ENCODE results near the gene RNF111. TPM values are rescaled to one million over a fixed set of nuclear protein-coding genes. Genes with fewer than 3 reads are reported as not detected.

RNF111 gene
- total and polyA plus RNA-seq, 5 donors from 2014 or later, result 17.2 to 58.2 (median 19.8) TPM

DNA sequence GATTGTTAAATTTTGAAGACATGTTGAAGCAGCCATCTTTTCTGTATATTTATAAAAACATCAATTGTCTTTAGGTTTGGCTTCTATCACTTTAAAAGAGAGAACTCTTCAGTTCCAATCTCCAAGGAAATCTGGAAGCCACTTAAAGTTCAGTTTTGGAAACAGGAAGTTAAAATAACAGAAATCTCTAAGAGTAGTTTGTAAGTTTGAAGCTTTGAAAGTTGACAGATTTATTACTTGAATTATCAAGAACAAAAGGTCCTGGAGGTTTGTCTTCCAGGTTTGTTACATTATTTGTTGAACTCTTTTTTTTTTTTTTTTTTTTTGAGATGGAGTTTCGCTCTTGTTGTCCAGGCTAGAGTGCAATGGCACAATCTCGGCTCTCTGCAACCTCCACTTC is 30.0 kb downstream of the RNF111 start:
- Histone ChIP-seq H3K4me3 (ENCODE audit: low read depth, low read length) (no peak overlapping the region), H3K9me3 (ENCODE audit: control insufficient read depth in 2 of 2, low read length in 2 of 2) (no peaks in the 10 kb centered on the region), H3K27me3 (ENCODE audit: control insufficient read depth, insufficient read depth, low read length) (no peaks in the 10 kb centered on the region), H3K27ac (ENCODE audit: insufficient read depth, low read length, poor library complexity, severe bottlenecking) (no peak overlapping the region), H3K36me3 (ENCODE audit: control insufficient read depth, insufficient read depth, low read length) (peaks cover 17% of the 10 kb centered on the region), H3K4me1 (ENCODE audit: control insufficient read depth, insufficient read depth, low read length, poor library complexity, severe bottlenecking) (no peaks in the 10 kb centered on the region)
- ATAC-seq (ENCODE audit: low read depth in 2 of 2) (no peak), DNase-seq (no peak)
- Mint-ChIP-seq H3K36me3 (peaks cover 14% of the 10 kb centered on the region), H3K27me3 (no peaks in the 10 kb centered on the region), H3K27ac (no peak overlapping the region), H3K4me3 (no peak overlapping the region), H3K9me3 (no peaks in the 10 kb centered on the region), H3K4me1 (peaks cover 21 to 43% (median 39%) of the 10 kb centered on the region in 4 donors)

DNA sequence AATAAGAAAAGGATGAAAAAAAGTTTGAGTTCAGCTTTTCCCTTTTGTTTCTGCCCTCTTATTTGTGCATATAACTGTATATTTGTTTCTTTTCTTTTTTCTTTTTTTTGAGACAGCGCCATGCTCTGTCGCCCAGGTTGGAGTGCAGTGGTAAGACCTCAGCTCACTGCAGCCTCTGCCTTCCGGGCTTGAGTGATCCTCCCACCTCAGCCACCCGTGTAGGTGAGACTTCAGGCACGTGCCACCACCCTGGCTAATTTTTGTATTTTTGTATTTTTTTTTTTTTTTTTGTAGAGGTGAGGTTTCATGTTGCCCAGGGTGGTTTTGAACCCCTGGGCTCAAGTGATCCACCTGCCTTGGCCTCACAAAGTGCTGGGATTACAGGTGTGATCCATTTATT is 31.4 kb downstream of the RNF111 start:
- no peaks in the 10 kb centered on the region for H3K9me3 ChIP-seq (ENCODE audit: control insufficient read depth in 2 of 2, low read length in 2 of 2)
- no peak overlapping the region for H3K27ac Mint-ChIP-seq
- H3K4me3 ChIP-seq (ENCODE audit: low read depth, low read length), result no peak overlapping the region
- peaks cover 18% of the 10 kb centered on the region for H3K36me3 Mint-ChIP-seq
- no peaks in the 10 kb centered on the region for H3K4me1 ChIP-seq (ENCODE audit: control insufficient read depth, insufficient read depth, low read length, poor library complexity, severe bottlenecking)
- no peaks in the 10 kb centered on the region for H3K27me3 Mint-ChIP-seq
- no peak overlapping the region for H3K27ac ChIP-seq (ENCODE audit: insufficient read depth, low read length, poor library complexity, severe bottlenecking)
- no peaks in the 10 kb centered on the region for H3K27me3 ChIP-seq (ENCODE audit: control insufficient read depth, insufficient read depth, low read length)
- DNase-seq, result no peak
- no peaks in the 10 kb centered on the region for H3K9me3 Mint-ChIP-seq
- no peak for ATAC-seq (ENCODE audit: low read depth in 2 of 2)
- peaks cover 20% of the 10 kb centered on the region for H3K36me3 ChIP-seq (ENCODE audit: control insufficient read depth, insufficient read depth, low read length)
- no peak overlapping the region for H3K4me3 Mint-ChIP-seq
- H3K4me1 Mint-ChIP-seq, result peaks cover 24 to 47% (median 40%) of the 10 kb centered on the region in 4 donors

GRCh38 chr15:59020322-59020721 is 32.9 kb downstream of the RNF111 start:
- ATAC-seq (ENCODE audit: low read depth in 2 of 2), result no peak

GRCh38 chr15:59022188-59022587 is 34.7 kb downstream of the RNF111 start:
- Histone ChIP-seq H3K36me3 (ENCODE audit: control insufficient read depth, insufficient read depth, low read length) (peaks cover 22% of the 10 kb centered on the region), H3K27ac (ENCODE audit: insufficient read depth, low read length, poor library complexity, severe bottlenecking) (no peak overlapping the region), H3K4me3 (ENCODE audit: low read depth, low read length) (no peak overlapping the region), H3K4me1 (ENCODE audit: control insufficient read depth, insufficient read depth, low read length, poor library complexity, severe bottlenecking) (no peaks in the 10 kb centered on the region), H3K9me3 (ENCODE audit: control insufficient read depth in 2 of 2, low read length in 2 of 2) (no peaks in the 10 kb centered on the region), H3K27me3 (ENCODE audit: control insufficient read depth, insufficient read depth, low read length) (no peaks in the 10 kb centered on the region)
- no peak for ATAC-seq (ENCODE audit: low read depth in 2 of 2)
- no peak for DNase-seq
- Mint-ChIP-seq H3K4me3 (no peak overlapping the region), H3K4me1 (peaks cover 31 to 51% (median 39%) of the 10 kb centered on the region in 4 donors), H3K27me3 (no peaks in the 10 kb centered on the region), H3K36me3 (peaks cover 23% of the 10 kb centered on the region), H3K9me3 (no peaks in the 10 kb centered on the region), H3K27ac (no peak overlapping the region)

More at GRCh38 chr15:59020322-59020721, 32.9 kb downstream of the RNF111 start:
- Histone ChIP-seq H3K4me3 (ENCODE audit: low read depth, low read length) (no peak overlapping the region), H3K27me3 (ENCODE audit: control insufficient read depth, insufficient read depth, low read length) (no peaks in the 10 kb centered on the region), H3K27ac (ENCODE audit: insufficient read depth, low read length, poor library complexity, severe bottlenecking) (no peak overlapping the region), H3K9me3 (ENCODE audit: control insufficient read depth in 2 of 2, low read length in 2 of 2) (no peaks in the 10 kb centered on the region), H3K4me1 (ENCODE audit: control insufficient read depth, insufficient read depth, low read length, poor library complexity, severe bottlenecking) (no peaks in the 10 kb centered on the region), H3K36me3 (ENCODE audit: control insufficient read depth, insufficient read depth, low read length) (peaks cover 23% of the 10 kb centered on the region)
- Mint-ChIP-seq H3K27ac (no peak overlapping the region), H3K9me3 (no peaks in the 10 kb centered on the region), H3K4me3 (no peak overlapping the region), H3K36me3 (peaks cover 26% of the 10 kb centered on the region), H3K27me3 (no peaks in the 10 kb centered on the region), H3K4me1 (peaks cover 31 to 49% (median 44%) of the 10 kb centered on the region in 4 donors)
- DNase-seq, result no peak

- DNase-seq (no peak), ATAC-seq (ENCODE audit: low read depth in 2 of 2) (no peak)
- no peak overlapping the region for H3K27ac ChIP-seq (ENCODE audit: insufficient read depth, low read length, poor library complexity, severe bottlenecking)
- no peak overlapping the region for H3K27ac Mint-ChIP-seq
- no peaks in the 10 kb centered on the region for H3K9me3 Mint-ChIP-seq
- H3K4me3 Mint-ChIP-seq, result no peak overlapping the region
- H3K27me3 ChIP-seq (ENCODE audit: control insufficient read depth, insufficient read depth, low read length), result no peaks in the 10 kb centered on the region
- H3K4me3 ChIP-seq (ENCODE audit: low read depth, low read length), result no peak overlapping the region
- H3K36me3 ChIP-seq (ENCODE audit: control insufficient read depth, insufficient read depth, low read length), result peaks cover 26% of the 10 kb centered on the region
- no peaks in the 10 kb centered on the region for H3K4me1 ChIP-seq (ENCODE audit: control insufficient read depth, insufficient read depth, low read length, poor library complexity, severe bottlenecking)
- H3K36me3 Mint-ChIP-seq, result peaks cover 32% of the 10 kb centered on the region
- H3K9me3 ChIP-seq (ENCODE audit: control insufficient read depth in 2 of 2, low read length in 2 of 2), result no peaks in the 10 kb centered on the region
- no peaks in the 10 kb centered on the region for H3K27me3 Mint-ChIP-seq
- peaks cover 43 to 60% (median 49%) of the 10 kb centered on the region in 4 donors for H3K4me1 Mint-ChIP-seq
Measured at GRCh38 chr15:59026207-59026606, 38.7 kb downstream of the RNF111 start.

DNA sequence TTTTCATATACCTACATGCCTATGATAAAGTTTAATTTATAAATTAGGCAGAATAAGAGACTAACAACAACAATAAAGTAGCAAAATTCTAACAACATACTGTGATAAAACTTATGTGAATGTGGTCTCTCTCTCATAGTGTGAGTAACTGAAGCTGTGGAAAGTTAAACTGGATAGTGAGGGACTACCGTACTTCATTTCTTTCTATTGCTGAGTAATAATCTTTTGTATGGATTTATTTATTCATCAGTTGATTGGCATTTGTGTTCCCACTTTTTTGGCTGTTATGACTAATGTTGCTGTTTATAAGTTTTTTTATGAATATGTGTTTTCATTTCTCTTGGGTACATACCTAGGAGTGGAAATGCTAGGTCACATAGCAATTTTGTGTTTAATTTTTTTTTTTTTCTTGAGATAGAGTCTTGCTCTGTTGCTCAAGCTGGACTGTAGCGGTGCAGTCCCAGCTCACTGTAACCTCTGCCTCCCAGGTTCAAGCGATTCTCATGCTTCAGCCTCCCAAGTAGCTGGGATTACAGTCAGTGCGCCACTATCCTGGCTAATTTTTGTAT is 41.0 kb downstream of the RNF111 start:
- Mint-ChIP-seq H3K27ac (peak overlapping the region in 1 of 3 donors; percentile 3), H3K27me3 (no peaks in the 10 kb centered on the region), H3K9me3 (no peaks in the 10 kb centered on the region), H3K4me1 (peaks cover 44 to 63% (median 50%) of the 10 kb centered on the region in 4 donors), H3K4me3 (no peak overlapping the region), H3K36me3 (peaks cover 40% of the 10 kb centered on the region)
- Histone ChIP-seq H3K9me3 (ENCODE audit: control insufficient read depth in 2 of 2, low read length in 2 of 2) (no peaks in the 10 kb centered on the region), H3K36me3 (ENCODE audit: control insufficient read depth, insufficient read depth, low read length) (peaks cover 37% of the 10 kb centered on the region), H3K27me3 (ENCODE audit: control insufficient read depth, insufficient read depth, low read length) (no peaks in the 10 kb centered on the region), H3K4me3 (ENCODE audit: low read depth, low read length) (no peak overlapping the region), H3K27ac (ENCODE audit: insufficient read depth, low read length, poor library complexity, severe bottlenecking) (no peak overlapping the region), H3K4me1 (ENCODE audit: control insufficient read depth, insufficient read depth, low read length, poor library complexity, severe bottlenecking) (peaks cover 5% of the 10 kb centered on the region)
- no peak for DNase-seq
- ATAC-seq (ENCODE audit: low read depth in 2 of 2), result no peak

- no peaks in the 10 kb centered on the region for H3K27me3 Mint-ChIP-seq
- H3K4me1 Mint-ChIP-seq, result peaks cover 41 to 57% (median 47%) of the 10 kb centered on the region in 4 donors
- H3K4me3 Mint-ChIP-seq, result peak overlapping the region in 1 of 4 donors; percentile 49
- H3K27me3 ChIP-seq (ENCODE audit: control insufficient read depth, insufficient read depth, low read length), result no peaks in the 10 kb centered on the region
- H3K4me1 ChIP-seq (ENCODE audit: control insufficient read depth, insufficient read depth, low read length, poor library complexity, severe bottlenecking), result peaks cover 5% of the 10 kb centered on the region
- peak overlapping the region in 2 of 3 donors; percentile 3 to 35 for H3K27ac Mint-ChIP-seq
- DNase-seq (no peak), ATAC-seq (ENCODE audit: low read depth in 2 of 2) (no peak)
- no peak overlapping the region for H3K4me3 ChIP-seq (ENCODE audit: low read depth, low read length)
- H3K36me3 ChIP-seq (ENCODE audit: control insufficient read depth, insufficient read depth, low read length), result peaks cover 36% of the 10 kb centered on the region
- H3K36me3 Mint-ChIP-seq, result peaks cover 39% of the 10 kb centered on the region
- H3K27ac ChIP-seq (ENCODE audit: insufficient read depth, low read length, poor library complexity, severe bottlenecking), result no peak overlapping the region
- no peaks in the 10 kb centered on the region for H3K9me3 ChIP-seq (ENCODE audit: control insufficient read depth in 2 of 2, low read length in 2 of 2)
- H3K9me3 Mint-ChIP-seq, result no peaks in the 10 kb centered on the region
Measured at GRCh38 chr15:59029554-59029953, 42.1 kb downstream of the RNF111 start.

DNA sequence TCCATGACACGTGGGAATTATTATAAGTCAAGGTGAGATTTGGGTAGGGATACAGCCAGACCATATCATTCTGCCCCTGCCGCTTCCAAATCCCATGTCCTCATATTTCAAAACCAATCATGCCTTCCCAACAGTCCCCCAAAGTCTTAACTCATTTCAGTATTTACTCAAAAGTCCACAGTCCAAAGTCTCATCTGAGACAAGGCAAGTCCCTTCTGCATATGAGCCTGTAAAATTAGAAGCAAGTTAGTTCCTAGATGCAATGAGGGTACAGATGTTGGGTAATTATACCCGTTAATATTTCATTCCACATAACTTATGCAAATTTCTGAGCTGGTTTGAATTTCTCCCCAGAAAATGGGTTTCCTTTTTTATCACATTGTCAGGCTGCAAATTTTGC is 47.7 kb downstream of the RNF111 start:
- Mint-ChIP-seq H3K4me1 (peaks cover 27 to 55% (median 46%) of the 10 kb centered on the region in 4 donors), H3K4me3 (no peak overlapping the region), H3K27me3 (no peaks in the 10 kb centered on the region), H3K27ac (peak overlapping the region in 1 of 3 donors; percentile 64), H3K9me3 (peaks cover 0 to 7% (median 0%) of the 10 kb centered on the region in 7 donors), H3K36me3 (peaks cover 54% of the 10 kb centered on the region)
- DNase-seq (no peak), ATAC-seq (ENCODE audit: low read depth in 2 of 2) (no peak)
- Histone ChIP-seq H3K27me3 (ENCODE audit: control insufficient read depth, insufficient read depth, low read length) (no peaks in the 10 kb centered on the region), H3K4me1 (ENCODE audit: control insufficient read depth, insufficient read depth, low read length, poor library complexity, severe bottlenecking) (peaks cover 16% of the 10 kb centered on the region), H3K4me3 (ENCODE audit: low read depth, low read length) (no peak overlapping the region), H3K9me3 (ENCODE audit: control insufficient read depth in 2 of 2, low read length in 2 of 2) (peaks cover 0 to 6% of the 10 kb centered on the region in 2 experiments), H3K27ac (ENCODE audit: insufficient read depth, low read length, poor library complexity, severe bottlenecking) (no peak overlapping the region), H3K36me3 (ENCODE audit: control insufficient read depth, insufficient read depth, low read length) (peaks cover 51% of the 10 kb centered on the region)

All from CD4-positive, CD25-positive, alpha-beta regulatory T cell (primary cell).